Measurements from ENCODE around the gene NRXN2.

The NRXN2 gene

DNA sequence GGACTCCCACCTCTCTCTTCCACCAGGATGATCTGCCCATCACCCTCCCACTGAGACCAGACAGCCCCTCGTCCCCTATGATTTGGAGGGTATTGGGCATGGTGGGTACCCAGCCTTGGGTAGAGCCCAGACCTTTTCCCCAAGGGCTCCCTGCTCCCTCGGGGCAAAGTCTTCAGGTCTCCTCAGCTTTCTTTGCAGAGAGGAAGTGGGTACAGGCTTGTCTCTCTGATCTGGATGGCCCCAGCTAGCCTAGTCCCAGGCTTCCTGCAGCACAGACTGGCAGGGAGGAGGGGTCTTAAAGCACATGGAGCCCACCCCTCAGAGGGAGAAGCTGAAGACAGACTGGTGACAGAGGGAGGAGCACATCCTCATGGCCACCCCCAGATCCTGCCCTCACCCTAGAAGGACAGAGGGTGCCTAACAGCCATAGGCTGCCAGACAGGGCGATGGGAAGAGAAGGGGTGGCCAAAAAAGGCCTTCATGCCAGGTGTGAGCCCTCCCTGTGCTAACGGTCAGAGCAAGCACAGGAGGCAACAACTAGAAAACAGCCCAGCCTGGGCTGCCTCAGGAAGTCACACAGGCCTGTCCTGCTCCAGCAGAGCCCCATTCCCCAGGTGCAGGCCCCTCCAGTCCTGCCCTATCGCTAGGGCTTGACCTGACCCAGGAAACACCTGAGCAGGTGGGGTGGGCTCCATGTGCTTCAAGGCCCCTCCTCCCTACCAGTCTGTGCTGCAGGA, 101.5 kb downstream of the NRXN2 start:
- no peak for DNase-seq

DNA sequence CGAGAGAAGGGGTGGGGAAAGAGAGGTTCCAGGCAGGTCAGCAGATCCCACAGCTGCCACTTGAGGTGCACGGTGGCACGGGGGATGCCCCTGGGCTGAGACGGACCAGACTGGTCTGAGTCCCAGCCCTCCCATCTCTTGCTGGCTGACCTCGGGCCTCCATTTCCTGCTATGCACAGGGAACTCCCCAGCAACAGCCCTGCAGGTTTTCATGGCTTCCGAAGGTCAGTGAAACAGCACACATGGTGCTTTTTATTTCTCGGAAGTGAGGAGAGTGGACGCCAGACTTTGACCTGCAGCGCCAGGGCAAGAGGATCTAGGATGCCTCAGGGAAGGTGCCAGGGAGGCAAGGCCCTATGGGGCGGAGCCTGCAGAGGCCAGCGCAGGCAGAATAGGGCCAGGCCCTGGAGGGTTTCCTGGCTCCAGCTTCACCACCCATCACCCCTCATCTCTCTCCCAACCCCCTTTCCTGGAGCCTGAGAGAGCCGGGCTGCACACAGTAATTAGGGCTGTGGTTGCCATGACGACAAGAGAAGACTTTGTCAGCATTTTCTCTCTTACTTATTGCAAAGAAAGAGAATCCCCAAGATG, 102.5 kb downstream of the NRXN2 start:
- DNase-seq, result peak; percentile 14

DNA sequence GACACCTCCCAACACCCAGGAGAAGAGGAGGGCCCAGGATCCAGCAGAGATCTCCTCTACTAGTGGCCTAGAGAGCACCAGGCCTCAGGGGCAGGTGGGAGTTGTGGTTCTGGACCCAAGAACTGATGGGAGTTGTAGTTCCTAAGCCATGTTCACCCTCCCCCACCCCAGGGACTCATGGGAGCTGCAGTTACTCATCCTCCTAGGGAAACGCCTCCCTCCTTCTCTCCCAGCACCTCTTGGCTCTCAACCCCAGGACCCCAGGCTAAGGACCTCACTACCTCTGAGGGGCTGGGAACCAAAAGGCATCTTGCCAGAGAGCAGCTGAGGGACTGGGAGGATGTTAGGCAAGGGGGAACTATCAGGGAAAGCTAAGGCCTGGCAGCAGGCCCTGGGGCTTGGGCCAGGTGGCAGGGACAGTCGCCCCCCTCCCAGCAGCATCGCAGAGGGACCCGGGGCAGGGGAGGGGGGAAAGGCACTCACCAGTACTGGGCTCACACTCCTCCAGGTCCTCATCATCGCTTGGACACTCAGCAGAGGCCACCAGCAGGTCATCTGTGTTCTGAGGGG, 103.1 kb downstream of the NRXN2 start:
- DNase-seq, result no peak

DNA sequence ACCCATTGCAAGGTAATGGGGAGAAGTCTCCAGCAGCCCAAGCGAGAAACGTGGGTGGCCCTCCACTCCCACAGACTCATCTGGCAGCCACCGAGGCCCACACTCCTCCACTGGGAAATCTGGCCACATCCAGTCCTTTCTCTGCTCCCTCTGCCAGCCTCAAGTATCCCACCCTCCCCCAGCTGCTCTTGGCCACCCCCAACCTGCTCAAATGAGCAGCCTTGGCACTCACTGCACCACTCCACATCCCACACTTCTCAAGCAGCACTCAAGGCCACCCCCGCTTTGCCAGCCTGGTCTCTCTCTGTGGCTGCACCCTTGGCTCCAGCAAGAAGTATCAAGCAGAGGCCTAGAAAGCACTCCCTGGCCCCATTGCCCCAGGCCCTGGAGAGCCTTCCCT, 103.8 kb downstream of the NRXN2 start:
- DNase-seq, result no peak

DNA sequence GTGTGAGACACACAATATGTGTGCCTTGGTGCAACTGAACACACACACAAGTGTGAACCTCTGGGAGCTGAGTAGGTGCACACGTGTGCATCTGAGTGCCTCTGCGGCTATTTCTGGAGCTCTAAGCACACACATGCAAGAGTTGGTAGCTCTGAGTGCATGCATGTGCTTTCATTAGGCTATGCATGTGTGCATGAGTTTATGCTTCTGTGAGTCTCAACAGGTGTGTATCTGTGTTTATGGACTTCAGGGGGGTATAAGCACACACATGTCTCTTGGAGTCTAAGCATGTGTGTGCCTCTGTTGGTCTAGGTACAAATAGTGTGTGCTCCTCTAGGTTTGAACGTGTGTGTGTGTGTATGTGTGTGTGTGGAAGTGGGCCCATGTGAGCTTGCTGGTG, 106.2 kb downstream of the NRXN2 start:
- DNase-seq, result no peak

DNA sequence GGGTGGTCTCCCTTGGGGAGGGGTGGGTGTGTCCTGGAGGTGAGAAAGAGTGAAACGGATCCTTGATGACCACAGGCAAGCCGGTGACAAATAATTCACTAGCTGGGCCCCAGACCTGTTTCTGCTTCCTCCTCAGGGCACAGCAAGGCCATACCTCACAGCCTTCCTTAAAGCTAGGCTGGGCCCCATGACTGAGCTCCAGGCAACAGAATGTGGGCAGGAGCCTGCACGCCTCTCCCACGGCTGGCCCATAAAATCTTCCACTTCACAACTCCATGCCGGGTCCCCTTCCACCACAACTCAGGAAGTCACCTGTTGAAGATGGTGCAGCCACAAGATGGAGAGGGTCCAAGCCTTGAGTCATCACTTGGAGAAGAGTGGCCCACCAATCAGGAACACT, 108.1 kb downstream of the NRXN2 start:
- no peak for DNase-seq

DNA sequence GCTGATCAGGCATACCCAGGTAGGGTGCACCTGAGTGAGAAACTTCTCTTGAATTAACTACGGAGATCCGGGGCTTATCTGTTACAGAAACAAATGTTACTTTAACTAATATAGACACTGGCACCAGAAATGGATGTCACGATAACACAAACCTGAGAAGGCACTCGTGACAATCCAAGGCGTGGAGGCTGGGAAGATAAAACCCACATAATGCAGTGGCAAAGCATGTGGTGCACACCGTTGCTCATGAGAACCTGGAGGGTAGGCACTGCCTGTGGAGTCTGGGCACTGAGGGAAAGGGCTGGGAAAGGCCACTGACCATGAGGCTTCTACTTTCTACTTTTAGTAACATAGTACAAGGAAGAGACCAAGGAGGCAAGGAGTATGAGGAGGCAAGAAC, 109.3 kb downstream of the NRXN2 start:
- DNase-seq, result no peak

DNA sequence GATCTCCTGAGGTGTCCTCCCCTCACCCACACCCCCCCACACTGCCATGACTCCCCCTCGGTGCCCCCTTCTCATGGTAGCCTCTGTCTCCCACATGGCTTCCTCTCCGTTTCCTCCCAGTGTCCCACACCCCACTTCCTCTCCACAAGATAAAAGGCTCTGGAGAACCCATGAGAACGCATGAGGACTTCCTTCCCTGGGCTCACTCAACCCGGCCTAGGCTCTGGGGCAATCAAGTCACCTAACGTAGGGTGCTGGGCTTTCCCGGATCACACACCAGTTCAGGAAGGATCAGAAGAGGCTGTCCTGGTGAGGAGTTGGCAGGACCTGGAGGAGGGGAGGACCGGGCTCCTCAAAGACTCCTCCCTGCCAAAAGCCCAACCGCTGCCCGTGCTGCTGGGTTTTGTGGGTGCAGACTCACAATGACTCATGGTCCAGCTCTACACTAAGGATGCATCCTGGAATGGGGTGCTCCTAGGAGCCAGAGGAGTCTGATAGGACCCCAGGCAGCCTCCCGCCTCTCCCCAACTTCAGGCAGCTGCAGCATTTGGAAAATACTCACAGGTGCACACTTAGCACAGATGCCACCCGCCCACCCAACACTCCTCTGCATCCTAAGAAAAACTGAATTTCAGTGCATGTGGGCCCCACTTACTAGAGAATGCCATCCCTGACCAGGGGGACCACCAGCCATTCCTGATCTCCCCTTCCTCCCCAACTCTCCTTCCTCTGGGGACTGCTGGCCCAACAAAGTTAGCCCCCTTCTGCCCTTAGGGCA, 110.9 kb downstream of the NRXN2 start:
- DNase-seq, result no peak

DNA sequence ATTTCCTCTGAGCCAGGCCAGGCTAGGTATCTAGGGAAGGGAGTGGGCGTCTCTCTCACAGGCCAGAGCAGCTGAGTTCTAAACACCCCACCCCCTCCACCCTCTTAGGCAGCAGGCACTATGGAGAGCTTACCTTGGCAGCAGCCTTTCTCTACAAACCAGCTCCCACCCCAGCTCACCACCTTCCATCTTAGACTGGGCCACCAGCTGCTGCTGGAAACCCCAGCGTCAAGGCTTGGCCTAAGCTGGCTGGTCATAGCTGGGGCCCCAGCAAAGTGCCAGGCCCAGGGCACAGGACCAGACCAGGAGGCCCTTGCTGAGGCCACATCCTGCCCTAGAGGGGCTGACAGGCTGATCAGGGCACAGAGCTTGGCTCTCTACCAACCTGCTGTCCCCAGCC, 111.8 kb downstream of the NRXN2 start:
- DNase-seq, result no peak

DNA sequence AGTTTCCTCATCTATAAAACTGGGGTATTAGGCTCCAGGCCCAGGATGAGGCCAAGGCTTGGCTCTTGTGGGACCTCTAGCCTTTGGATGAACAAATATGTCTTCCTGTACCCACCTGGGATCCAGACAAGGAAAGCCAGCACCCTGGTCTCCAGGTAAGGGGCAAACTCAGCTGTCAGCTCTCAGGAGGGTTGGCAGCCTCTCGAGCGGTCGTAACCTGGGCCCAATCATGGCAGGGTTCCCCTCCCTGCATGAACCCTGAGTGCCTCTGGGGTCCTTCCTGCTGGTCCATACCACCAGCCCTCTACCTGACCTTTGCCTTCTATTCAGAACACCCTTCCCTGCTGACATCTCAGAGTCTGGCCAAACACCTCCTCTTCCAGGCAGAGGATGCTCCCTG, 112.4 kb downstream of the NRXN2 start:
- DNase-seq, result no peak

DNA sequence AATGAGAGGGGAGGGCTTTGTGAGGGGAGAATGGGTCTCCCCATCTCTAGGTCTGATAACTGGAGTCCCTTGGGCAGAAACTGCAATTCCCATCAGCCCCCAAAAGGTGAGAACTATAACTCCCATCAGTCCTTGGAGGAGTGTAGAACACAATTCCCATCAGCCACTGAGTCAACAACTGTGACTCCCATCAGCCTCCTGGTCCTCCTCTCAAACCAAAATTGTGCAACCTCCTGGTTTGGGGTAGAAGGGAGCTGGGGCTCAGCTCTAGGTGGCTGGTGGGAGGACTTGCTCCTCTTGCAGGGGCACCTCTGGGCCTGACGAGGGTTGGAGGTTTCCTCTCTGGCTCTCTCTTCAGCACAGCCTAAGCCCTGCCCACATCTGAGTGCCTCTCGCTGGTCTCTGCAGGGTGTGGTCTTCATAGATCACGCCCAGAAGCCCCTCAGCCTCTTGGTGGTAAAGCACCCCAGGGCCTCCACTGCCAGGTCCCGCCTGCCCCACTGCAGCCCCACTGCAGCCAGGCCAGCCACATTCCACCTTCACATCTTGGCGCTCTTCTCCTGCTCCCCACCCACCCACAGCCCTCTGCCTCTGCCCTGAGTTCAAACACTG, 113.5 kb downstream of the NRXN2 start:
- no peak for DNase-seq

DNA sequence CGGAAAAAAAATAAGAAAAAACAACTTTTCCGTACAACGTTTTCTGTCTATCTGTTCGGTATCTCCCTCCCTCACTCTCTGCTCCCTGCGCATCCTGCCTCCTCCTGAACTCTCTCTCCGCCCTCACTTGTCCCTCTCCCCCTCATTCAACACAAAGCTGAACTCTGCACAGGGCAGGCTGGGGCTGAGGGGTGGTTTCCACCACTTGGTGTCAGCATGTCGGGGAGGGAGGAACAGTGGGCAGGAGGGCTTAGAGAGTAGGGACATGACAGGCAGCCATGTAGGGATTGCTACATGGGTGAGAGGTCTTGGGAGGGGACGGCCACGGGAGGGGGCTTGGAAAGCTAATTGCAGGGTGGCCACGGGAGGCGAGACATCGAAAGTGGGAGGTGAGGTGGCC, 114.4 kb downstream of the NRXN2 start:
- DNase-seq, result no peak

DNA sequence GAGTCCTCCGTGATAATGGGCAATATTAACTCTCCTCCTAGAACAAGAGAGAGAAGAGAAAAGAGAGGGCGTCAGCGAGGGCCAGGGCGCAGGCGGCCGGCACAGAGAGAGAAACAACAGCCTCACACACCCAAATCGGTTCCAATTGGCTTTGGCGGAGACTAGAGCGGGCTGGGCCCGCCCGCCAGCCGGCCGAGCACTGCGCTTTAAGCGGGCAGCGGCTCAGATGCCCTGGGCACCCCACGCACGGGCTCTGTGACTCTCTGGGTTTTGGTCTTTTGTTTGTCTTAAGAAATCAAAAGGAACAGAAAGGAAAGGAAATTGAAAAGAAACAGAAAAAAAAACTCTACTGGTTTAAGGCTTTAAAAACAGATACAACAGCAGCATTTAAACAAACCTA, 115.0 kb downstream of the NRXN2 start:
- no peak for DNase-seq

DNA sequence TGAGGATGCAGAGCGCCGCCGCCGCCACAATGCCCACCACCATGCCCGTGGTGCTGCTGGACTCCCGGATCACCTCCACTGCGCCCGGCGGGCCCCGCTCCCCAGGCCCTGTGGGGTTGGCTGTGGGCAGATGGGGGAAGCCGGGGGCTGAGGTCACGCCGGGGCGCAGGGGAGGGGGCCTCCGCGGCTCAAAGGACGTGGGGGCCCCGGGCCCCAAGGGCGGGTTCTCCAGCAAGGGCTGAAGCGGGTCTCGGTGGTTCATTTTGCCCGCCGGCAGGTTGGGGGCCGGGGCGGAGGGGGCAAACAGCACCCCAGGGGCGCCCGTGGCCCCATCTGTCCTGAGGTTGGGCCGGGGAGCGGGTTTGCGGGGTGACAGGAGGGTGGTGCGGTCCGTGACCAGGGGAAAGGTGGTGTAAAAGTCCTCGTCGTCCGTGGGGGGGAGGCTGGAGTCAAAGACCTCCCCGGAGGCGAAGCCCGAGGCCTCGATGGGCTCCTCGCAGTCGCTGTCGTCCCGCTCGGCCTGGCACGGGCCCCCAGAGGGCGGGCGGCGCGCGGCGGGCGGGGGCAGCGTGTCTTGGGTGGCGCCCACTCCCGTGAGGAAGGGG, 115.5 kb downstream of the NRXN2 start:
- DNase-seq, result no peak

DNA sequence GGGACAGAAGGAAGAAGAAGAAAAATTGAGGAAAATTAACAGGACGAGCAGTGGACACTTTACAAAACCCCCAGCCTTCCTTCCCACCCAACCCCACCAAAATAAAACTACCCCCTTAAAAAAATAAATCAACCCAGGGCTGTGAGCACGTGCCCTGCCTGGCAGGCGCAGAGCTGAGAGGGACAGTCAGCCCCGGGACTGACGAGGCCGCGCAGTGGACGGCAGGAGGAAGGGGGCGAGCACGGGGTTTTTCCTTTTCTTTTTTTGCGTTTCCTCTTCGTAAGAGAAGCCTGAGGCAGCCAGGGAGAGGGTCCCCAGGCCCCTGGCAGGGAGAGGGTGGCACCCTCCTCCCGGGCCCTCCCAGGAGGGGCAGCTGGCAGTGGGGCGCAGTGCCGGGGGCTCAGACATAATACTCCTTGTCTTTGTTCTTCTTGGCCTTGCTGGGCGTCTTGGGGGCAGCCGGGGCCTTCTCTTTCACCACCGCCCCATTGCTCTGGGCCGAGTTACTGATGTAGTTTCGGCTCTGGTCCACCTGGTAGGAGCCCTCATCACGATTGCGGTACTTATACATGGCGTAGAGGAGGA, 116.1 kb downstream of the NRXN2 start:
- DNase-seq, result no peak

DNA sequence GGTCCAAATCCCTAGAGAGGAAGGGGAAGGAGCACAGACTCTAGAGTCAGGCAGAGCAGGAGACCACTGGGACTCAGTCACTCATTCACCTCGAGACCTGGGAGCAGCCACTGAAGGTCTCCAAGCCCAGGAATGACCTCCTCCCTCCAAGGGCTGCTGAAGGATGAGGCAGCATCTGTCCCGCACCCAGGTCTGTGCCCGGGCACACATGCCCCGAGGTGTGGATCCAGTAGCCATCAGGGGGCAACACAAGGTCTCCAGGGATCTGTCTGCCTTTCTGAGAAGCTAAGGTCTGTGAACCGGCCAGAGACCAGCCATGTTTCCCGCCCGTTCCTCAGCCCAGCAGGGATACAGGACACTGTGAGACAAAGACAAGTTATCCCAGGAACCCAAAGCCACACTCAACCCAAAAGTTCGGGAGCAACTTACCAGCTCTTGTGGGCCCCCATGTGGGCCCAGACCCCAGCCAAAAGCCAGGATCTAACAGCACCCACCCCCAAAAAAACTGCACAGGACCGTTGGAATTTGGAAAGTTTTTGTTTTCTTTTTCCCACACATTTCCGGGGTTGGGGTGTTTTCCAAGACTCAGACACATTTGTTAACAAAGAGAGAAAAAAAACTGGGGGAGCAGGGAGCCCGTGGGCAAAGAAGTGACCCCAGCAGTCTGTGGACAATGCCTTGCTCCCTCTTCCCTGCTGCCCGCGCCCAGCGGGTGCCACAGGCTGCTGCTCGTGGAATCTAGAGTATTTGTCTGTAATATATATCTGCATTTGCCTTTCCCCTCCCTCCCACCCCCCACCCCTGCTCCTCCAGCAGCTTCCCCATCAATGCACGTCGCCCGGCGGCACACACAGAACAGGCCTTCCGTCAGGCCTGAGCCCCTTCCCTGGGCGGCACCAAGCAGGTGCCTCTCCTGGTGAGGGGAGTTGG, 117.1 kb downstream of the NRXN2 start:
- no peak for DNase-seq

DNA sequence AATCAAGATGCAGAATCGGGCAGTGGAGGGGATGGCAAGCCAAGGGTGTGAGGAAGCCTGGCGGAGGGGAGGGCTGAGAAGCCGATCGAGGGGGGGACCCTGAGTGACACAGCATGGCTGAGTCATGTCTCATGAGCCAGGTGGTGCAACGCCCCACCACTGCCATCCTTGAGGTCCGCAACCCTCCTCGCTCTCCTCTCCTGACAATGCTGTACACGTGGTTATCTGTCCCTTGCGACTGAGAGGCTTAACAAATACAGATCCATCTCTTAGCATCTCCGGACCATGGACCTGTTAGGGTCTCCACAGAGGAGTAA, 117.8 kb downstream of the NRXN2 start:
- DNase-seq, result no peak

DNA sequence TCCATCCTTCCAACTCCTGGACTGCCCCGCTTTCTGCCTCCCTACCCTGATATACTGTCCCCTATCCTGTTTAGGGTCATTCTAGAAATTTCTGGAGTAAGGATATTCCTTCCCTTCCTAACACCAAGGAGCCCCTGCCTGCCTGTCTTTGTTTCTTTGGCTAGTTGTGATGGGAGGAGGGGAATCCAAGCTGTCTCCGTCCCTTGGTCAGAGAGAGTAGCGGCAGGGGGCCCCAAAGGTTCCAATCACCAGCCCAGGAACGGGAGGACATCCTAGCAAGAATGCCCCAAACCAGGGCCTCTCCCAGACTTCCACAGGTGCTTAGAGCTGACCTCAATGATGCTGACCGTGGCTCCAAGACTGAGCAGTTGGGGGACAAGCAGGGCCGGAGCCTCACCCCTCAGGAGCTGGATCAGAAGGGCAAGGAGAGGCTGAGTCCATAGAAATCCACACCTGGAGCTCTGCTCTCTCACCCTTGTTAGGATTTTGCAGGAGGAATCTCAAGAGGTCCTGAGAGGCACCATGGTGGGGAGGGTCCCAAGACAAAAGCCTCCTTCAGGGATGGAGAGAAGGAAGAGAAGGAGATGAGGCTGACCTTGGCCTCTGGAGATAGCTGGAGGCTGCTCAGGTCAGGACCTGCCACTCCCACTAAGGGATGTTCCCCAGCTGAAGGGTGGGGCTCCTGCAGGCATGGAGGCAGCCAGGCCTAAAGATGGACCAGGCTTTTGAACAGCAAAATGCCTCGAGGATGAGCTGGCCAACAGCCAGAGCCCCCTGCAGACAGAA, 118.3 kb downstream of the NRXN2 start:
- no peak for DNase-seq

DNA sequence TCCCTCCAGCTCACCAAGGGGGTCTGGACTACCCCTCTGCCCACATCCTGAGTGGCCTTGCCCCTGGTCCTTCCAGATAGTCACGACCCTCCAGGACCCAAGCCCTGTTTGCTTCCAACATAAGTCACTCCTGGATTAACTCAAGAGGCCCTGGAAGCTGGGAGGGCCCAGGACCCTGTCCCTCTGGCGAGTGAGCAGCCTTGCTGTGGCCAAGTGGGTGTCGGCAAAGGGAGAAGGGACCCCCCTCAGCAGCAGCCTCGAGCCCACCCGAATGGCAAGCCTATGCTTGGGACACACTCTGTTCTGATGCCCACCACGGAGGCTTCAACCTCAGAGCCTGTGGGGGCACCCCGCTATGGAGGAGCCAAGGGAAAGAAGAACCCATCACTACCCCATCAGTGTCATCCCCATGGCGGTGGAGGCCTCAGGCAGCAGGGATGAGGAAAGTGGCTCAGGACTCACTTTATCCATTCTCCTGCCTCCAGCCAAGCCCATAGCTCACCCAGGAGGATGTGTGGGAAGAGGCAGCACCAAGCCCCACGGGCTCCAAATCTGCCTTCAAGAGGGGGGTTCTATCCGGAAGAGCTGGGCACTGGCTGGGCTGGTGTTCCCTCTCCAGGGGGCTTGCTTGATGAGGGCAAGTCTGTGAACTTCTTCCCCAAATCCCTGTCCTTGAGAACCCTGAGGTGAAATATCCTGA, 119.4 kb downstream of the NRXN2 start:
- no peak for DNase-seq

DNA sequence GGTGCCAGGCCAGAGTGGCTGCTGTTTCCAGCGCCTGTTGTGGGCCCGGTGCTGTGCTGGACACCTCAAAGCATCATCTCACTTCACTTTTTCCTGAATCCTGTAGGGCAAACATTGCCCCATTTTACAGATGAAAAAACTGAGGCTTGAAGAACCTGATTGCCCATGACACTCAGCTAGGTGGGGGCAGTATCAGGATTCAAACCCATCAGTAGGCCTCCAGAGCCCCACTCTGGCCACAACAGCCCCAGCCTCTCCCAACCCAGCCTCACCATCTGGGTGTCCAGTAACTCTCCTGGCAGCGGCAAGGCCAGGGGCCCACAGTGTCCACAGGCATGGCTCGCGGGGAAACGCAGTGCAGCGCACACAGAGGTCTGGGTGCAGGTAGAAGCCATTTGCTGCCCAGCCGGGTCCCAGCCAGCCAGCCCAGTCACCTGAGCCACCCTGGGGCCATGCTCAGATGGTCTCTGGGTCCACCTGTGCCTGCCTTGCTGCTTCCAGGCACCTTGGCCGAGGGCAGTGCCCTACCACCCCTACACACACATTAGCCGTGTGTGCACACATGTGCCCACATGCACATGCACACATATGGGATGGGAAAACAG, 120.4 kb downstream of the NRXN2 start:
- no peak for DNase-seq
